ENCODE measurements around the gene RNF212.

DNA sequence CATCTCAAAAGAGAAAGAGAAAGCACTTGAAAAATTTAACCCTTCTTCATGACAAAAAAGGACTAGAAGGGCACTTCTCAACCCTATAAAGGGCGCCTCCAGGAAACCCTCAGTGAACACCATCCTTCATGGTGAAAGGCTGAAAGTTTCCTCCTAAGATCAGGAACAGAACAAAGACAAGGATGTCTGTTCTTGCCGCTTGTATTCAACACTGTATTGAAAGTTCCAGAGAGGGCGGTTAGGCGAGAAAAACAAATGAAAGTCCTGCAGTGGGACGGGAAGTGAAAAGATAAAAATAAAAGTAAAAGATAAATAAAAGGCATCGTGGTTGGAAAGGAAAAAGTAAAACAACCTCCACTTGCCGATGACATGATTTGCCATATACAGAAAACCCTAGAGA is 50.9 kb downstream of the RNF212 start:
- TF ChIP-seq, protein P1, sequence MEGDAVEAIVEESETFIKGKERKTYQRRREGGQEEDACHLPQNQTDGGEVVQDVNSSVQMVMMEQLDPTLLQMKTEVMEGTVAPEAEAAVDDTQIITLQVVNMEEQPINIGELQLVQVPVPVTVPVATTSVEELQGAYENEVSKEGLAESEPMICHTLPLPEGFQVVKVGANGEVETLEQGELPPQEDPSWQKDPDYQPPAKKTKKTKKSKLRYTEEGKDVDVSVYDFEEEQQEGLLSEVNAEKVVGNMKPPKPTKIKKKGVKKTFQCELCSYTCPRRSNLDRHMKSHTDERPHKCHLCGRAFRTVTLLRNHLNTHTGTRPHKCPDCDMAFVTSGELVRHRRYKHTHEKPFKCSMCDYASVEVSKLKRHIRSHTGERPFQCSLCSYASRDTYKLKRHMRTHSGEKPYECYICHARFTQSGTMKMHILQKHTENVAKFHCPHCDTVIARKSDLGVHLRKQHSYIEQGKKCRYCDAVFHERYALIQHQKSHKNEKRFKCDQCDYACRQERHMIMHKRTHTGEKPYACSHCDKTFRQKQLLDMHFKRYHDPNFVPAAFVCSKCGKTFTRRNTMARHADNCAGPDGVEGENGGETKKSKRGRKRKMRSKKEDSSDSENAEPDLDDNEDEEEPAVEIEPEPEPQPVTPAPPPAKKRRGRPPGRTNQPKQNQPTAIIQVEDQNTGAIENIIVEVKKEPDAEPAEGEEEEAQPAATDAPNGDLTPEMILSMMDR (IDR thresholded peaks at IDR 0.05 in 4 of 5, conservative IDR thresholded peaks at IDR 0.05 in 1 of 5): no peak
- TF ChIP-seq POLR2A (IDR thresholded peaks at IDR 0.05): no peak
